IMR-90 (cell line): Measurements from ENCODE around the gene NWD2. TPM values are rescaled to one million over a fixed set of nuclear protein-coding genes. Genes with fewer than 3 reads are reported as not detected.

Experiments used
- ATAC-seq: fragments of 200-7000 bp; cut with Tn5 transposase; 2 replicates; pipeline ENCODE4 v1.9.1; 2020; ENCODE audit warnings: low read depth, mild to moderate bottlenecking, moderate library complexity
- BruUV-seq: library from RNA; stranded (reverse); fragments of 400-500 nt; replicated peaks from 2 replicates; lab custom pipeline; 2021; lab: Mats Ljungman, UMichigan
- CTCF ChIA-PET: fragments of 300-600 bp; formaldehyde crosslinking; extraction: SDS; loops from one replicate; lab custom pipeline; 2021; ENCODE audit warnings: antibody characterized with exemption; lab: Yijun Ruan, JAX
- POLR2A ChIA-PET: fragments of 300-600 bp; sonication (Branson Sonifier 250); formaldehyde crosslinking; loops from one replicate; lab custom pipeline; 2022; ENCODE audit warnings: antibody characterized with exemption; ENCODE audit not compliant: unreplicated experiment; lab: Charles Lee
- DNase-seq: peaks from one replicate; pipeline ENCODE4 v3.0.0; 2013
- H2AFZ ChIP-seq: replicated peaks from 2 replicates; pipeline ENCODE3; 2013; ENCODE audit warnings: low read length, mild to moderate bottlenecking; ENCODE audit not compliant: poor library complexity
- H2AK5ac ChIP-seq: 2 replicates; pipeline ENCODE4 v1.6.1; 2013; ENCODE audit warnings: low read depth, low read length, inconsistent platforms
- H2AK9ac ChIP-seq: replicated peaks from 2 replicates; pipeline ENCODE3; 2013; ENCODE audit warnings: mild to moderate bottlenecking, low read depth, low read length, moderate library complexity; ENCODE audit not compliant: poor library complexity
- H2BK120ac ChIP-seq: 2 replicates; pipeline ENCODE4 v1.6.1; 2013; ENCODE audit warnings: low read depth, low read length, inconsistent platforms
- H2BK15ac ChIP-seq: 3 replicates; pipeline ENCODE4 v1.6.1; 2013; ENCODE audit warnings: low read depth, low read length, inconsistent platforms
- H2BK20ac ChIP-seq: 2 replicates; pipeline ENCODE4 v1.6.1; 2013; ENCODE audit warnings: low read depth, mild to moderate bottlenecking, inconsistent platforms, low read length, moderate library complexity
- H2BK5ac ChIP-seq: 2 replicates; pipeline ENCODE4 v1.6.1; 2013; ENCODE audit warnings: mild to moderate bottlenecking, low read depth, low read length, inconsistent platforms; ENCODE audit not compliant: poor library complexity, severe bottlenecking
- H3K14ac ChIP-seq: replicated peaks from 2 replicates; pipeline ENCODE4 v1.6.1; 2013; ENCODE audit warnings: low read depth, low read length, inconsistent platforms
- H3K18ac ChIP-seq: 2 replicates; pipeline ENCODE4 v1.6.1; 2013; ENCODE audit warnings: low read depth, low read length, control low read depth
- H3K23ac ChIP-seq: 2 replicates; pipeline ENCODE4 v1.6.1; 2013; ENCODE audit warnings: low read depth, low read length, inconsistent platforms
- H3K27ac ChIP-seq: 2 replicates; pipeline ENCODE4 v1.5.1; 2013; ENCODE audit warnings: mild to moderate bottlenecking, control low read depth, low read length; ENCODE audit not compliant: insufficient read depth
- H3K27me3 ChIP-seq: 2 replicates; pipeline ENCODE4 v1.6.1; 2013; ENCODE audit warnings: low read length; ENCODE audit not compliant: control insufficient read depth, insufficient read depth
- H3K36me3 ChIP-seq: 2 replicates; pipeline ENCODE4 v1.6.1; 2013; ENCODE audit warnings: low read length, mixed read lengths; ENCODE audit not compliant: control insufficient read depth, insufficient read depth
- H3K4ac ChIP-seq: 2 replicates; pipeline ENCODE4 v1.6.1; 2013; ENCODE audit warnings: low read depth, low read length, inconsistent platforms
- H3K4me1 ChIP-seq: 2 replicates; pipeline ENCODE4 v1.6.1; 2013; ENCODE audit warnings: low read length, mixed read lengths; ENCODE audit not compliant: control insufficient read depth, insufficient read depth
- H3K4me2 ChIP-seq: 2 replicates; pipeline ENCODE4 v1.6.1; 2013; ENCODE audit warnings: low read depth, mild to moderate bottlenecking, control low read depth, low read length, moderate library complexity
- H3K4me3 ChIP-seq: 2 replicates; pipeline ENCODE4 v1.5.1; 2013; ENCODE audit warnings: low read depth, mild to moderate bottlenecking, control low read depth, low read length, moderate library complexity; ENCODE audit not compliant: insufficient read depth
- H3K56ac ChIP-seq: 2 replicates; pipeline ENCODE4 v1.6.1; 2013; ENCODE audit warnings: low read length, inconsistent platforms; ENCODE audit not compliant: insufficient read depth; ENCODE audit errors: extremely low read depth
- H3K79me1 ChIP-seq, 2 experiments: 2 replicates each; pipeline ENCODE4 v1.6.1; 2013; ENCODE audit warnings: low read length in 2 of 2, inconsistent platforms in 1 of 2, low read depth in 1 of 2
- H3K9ac ChIP-seq: 2 replicates; pipeline ENCODE4 v1.6.1; 2013; ENCODE audit warnings: low read depth, low read length, control low read depth
- H3K9me1 ChIP-seq: 2 replicates; pipeline ENCODE4 v1.6.1; 2013; ENCODE audit warnings: low read length, inconsistent platforms; ENCODE audit not compliant: insufficient read depth
- H3K9me3 ChIP-seq: 2 replicates; pipeline ENCODE4 v1.6.1; 2013; ENCODE audit warnings: low read length; ENCODE audit not compliant: control insufficient read depth, insufficient read depth
- H4K20me1 ChIP-seq: 2 replicates; pipeline ENCODE4 v1.6.1; 2013; ENCODE audit warnings: low read length, inconsistent platforms; ENCODE audit not compliant: insufficient read depth
- H4K5ac ChIP-seq: 2 replicates; pipeline ENCODE4 v1.6.1; 2013; ENCODE audit warnings: mild to moderate bottlenecking, low read depth, low read length, control low read depth
- H4K8ac ChIP-seq, 2 experiments: 2 replicates each; pipeline ENCODE4 v1.6.1; 2013; ENCODE audit warnings: low read depth in 2 of 2, low read length in 2 of 2, control low read depth in 1 of 2, inconsistent platforms in 1 of 2
- H4K91ac ChIP-seq: 2 replicates; pipeline ENCODE4 v1.6.1; 2013; ENCODE audit warnings: low read depth, low read length, inconsistent platforms; ENCODE audit not compliant: insufficient read depth
- BHLHE40 ChIP-seq: fragments of 150-350 bp; IDR thresholded peaks from 2 replicates; pipeline ENCODE4 v1.6.1; 2016; ENCODE audit warnings: mild to moderate bottlenecking, low read depth, low read length
- MAFK ChIP-seq: IDR thresholded peaks from 2 replicates; pipeline ENCODE4 v1.6.1; 2012; ENCODE audit warnings: low read depth, low read length, improper control_type of control experiment
- NFE2L2 ChIP-seq: fragments of 150-350 bp; IDR thresholded peaks from 2 replicates; pipeline ENCODE4 v1.6.1; 2016; ENCODE audit warnings: low read depth, mild to moderate bottlenecking, low read length
- RFX5 ChIP-seq: IDR thresholded peaks from 2 replicates; pipeline ENCODE4 v1.8.0; 2012; ENCODE audit warnings: low read depth, mild to moderate bottlenecking, low read length, moderate library complexity
- dilution Hi-C: fragments of 300-500 bp; cut with HindIII; formaldehyde crosslinking; loops from one replicate; pipeline ENCODE4 v1.14.3; 2018; ENCODE audit warnings: low sequenced_read_pairs; ENCODE audit not compliant: unreplicated experiment
- in situ Hi-C: fragments of 300-500 bp; cut with MboI; formaldehyde crosslinking; loops from 3 replicates; pipeline ENCODE4 v1.14.3; 2019; ENCODE audit warnings: low sequenced_read_pairs, inconsistent platforms, mixed read lengths
- intact Hi-C: fragments of 100-400 bp; cut with micrococcal nuclease; formaldehyde crosslinking; loops from 2 replicates; pipeline ENCODE4 v1.10.0; 2022
- polyA plus RNA-seq, 3 experiments: library from polyadenylated mRNA; depleted of rRNA; stranded (reverse); fragments of >200 nt; gene quantifications; 2 replicates each; pipeline ENCODE4 v1.2.3, GENCODE V29; 2012; ENCODE audit warnings: low replicate concordance in 1 of 3
- total RNA-seq: library from RNA; depleted of rRNA; stranded (reverse); fragments of >200 nt; gene quantifications from 2 replicates; pipeline ENCODE4 v1.2.3, GENCODE V29; 2012
- TF ChIP-seq, protein P1 (sequence below): fragments of 150-350 bp; IDR thresholded peaks from 2 replicates; pipeline ENCODE4 v1.6.1; 2016; ENCODE audit warnings: low read depth, mild to moderate bottlenecking, low read length, moderate library complexity, borderline replicate concordance

The NWD2 gene
- total and polyA plus RNA-seq, 2 of the 4 experiments (the other 2 are of a cell fraction), result not detected

DNA sequence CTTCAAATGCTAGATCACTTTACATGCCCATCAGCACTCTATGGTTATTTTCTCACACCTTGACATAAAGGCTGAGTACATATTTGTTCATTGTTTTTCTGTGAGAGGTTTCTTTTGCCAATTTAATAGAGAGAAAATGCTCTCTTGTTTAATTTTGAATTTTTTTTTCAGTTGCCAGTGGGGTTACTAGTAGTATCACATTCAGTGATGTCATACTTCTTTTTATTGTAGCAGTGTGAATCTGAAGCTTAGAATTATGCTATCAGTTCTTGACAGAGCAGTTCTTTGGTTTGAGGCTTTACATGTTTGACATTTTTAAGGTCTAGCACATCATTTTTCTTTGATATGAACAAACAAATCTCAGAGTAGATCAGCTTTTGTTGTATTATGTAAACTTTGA lies 185.4 kb downstream of the NWD2 start:
- ATAC-seq, result no peak
- no peaks in the 10 kb centered on the region for H3K27me3 ChIP-seq
- H3K4me2 ChIP-seq, result no peak overlapping the region
- no peak overlapping the region for H3K27ac ChIP-seq
- H3K4me1 ChIP-seq, result no peaks in the 10 kb centered on the region
- H2BK5ac ChIP-seq, result no peak overlapping the region
- intact Hi-C loops (no loop called here), dilution Hi-C loops (no loop called here), in situ Hi-C loops (no loop called here)
- H4K8ac ChIP-seq, result no peak overlapping the region
- H4K91ac ChIP-seq, result no peak overlapping the region
- H2BK120ac ChIP-seq, result no peak overlapping the region
- H3K9me3 ChIP-seq, result no peaks in the 10 kb centered on the region
- H2BK20ac ChIP-seq, result no peak overlapping the region
- DNase-seq, result no peak
- H3K36me3 ChIP-seq, result no peaks in the 10 kb centered on the region
- H3K4me3 ChIP-seq, result no peak overlapping the region
- no TSS peak for BruUV-seq
- H3K23ac ChIP-seq, result no peak overlapping the region
- no peaks in the 10 kb centered on the region for H3K9me1 ChIP-seq
- no peak overlapping the region for H3K14ac ChIP-seq
- no peak overlapping the region for H2BK15ac ChIP-seq
- TF ChIP-seq, protein P1, sequence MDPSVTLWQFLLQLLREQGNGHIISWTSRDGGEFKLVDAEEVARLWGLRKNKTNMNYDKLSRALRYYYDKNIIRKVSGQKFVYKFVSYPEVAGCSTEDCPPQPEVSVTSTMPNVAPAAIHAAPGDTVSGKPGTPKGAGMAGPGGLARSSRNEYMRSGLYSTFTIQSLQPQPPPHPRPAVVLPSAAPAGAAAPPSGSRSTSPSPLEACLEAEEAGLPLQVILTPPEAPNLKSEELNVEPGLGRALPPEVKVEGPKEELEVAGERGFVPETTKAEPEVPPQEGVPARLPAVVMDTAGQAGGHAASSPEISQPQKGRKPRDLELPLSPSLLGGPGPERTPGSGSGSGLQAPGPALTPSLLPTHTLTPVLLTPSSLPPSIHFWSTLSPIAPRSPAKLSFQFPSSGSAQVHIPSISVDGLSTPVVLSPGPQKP, result no peak
- TF ChIP-seq RFX5, result no peak
- TF ChIP-seq NFE2L2, result no peak
- TF ChIP-seq BHLHE40, result no peak
- TF ChIP-seq MAFK, result no peak
- CTCF ChIA-PET, result no interaction called here
- POLR2A ChIA-PET, result no interaction called here
- no peak overlapping the region for H2AK5ac ChIP-seq
- H4K20me1 ChIP-seq, result no peaks in the 10 kb centered on the region
- no peak overlapping the region for H2AK9ac ChIP-seq
- no peak overlapping the region for H2AFZ ChIP-seq
- H4K5ac ChIP-seq, result no peak overlapping the region
- no peak overlapping the region for H3K9ac ChIP-seq
- H3K18ac ChIP-seq, result no peak overlapping the region
- no peaks in the 10 kb centered on the region for H3K79me1 ChIP-seq
- H3K4ac ChIP-seq, result no peak overlapping the region
- H3K56ac ChIP-seq, result no peak overlapping the region
